Glutamatergic neuron (in vitro differentiated cells): ENCODE results near the gene GPR32. TPM values are rescaled to one million over a fixed set of nuclear protein-coding genes. Genes with fewer than 3 reads are reported as not detected.

ENCODE experiments used
- DNase-seq: peaks from one replicate; pipeline ENCODE4 v3.0.0; 2022
- H3K27ac Mint-ChIP-seq: one replicate; pipeline ENCODE4 v1.8.0; 2020; ENCODE audit warnings: mild to moderate bottlenecking, mixed read lengths, inconsistent platforms; ENCODE audit not compliant: unreplicated experiment
- H3K27me3 Mint-ChIP-seq: one replicate; pipeline ENCODE4 v1.8.0; 2020; ENCODE audit warnings: mild to moderate bottlenecking, moderate library complexity, mixed read lengths, inconsistent platforms; ENCODE audit not compliant: unreplicated experiment
- H3K36me3 Mint-ChIP-seq: one replicate; pipeline ENCODE4 v1.8.0; 2020; ENCODE audit warnings: mild to moderate bottlenecking, mixed read lengths, inconsistent platforms; ENCODE audit not compliant: unreplicated experiment
- H3K4me1 Mint-ChIP-seq: one replicate; pipeline ENCODE4 v1.8.0; 2020; ENCODE audit warnings: mild to moderate bottlenecking, low read depth, mixed read lengths, inconsistent platforms; ENCODE audit not compliant: unreplicated experiment
- H3K4me3 Mint-ChIP-seq: one replicate; pipeline ENCODE4 v1.8.0; 2020; ENCODE audit warnings: mild to moderate bottlenecking, mixed read lengths, inconsistent platforms; ENCODE audit not compliant: unreplicated experiment
- H3K9me3 Mint-ChIP-seq: one replicate; pipeline ENCODE4 v1.8.0; 2020; ENCODE audit warnings: mild to moderate bottlenecking, moderate library complexity, mixed read lengths, inconsistent platforms; ENCODE audit not compliant: unreplicated experiment
- CTCF ChIP-seq: fragments of 200-600 bp; sonication (generic); IDR thresholded peaks from one replicate; pipeline ENCODE4 v1.5.0; 2021; ENCODE audit not compliant: partially characterized antibody, unreplicated experiment
- total RNA-seq: library from RNA; stranded (reverse); fragmentation: NEBNext Ultra II Directional; extraction: Animal tissue kit (Norgen Biotek cat#: 25700); gene quantifications from one replicate; pipeline ENCODE4 v1.2.1, GENCODE V29; 2021; ENCODE audit not compliant: unreplicated experiment

Gene GPR32
- total RNA-seq, 1 donor from 2014 or later, result not detected

- no peak for DNase-seq
- peaks cover 9% of the 10 kb centered on the region for H3K4me1 Mint-ChIP-seq
- H3K36me3 Mint-ChIP-seq, result no peaks in the 10 kb centered on the region
- H3K27ac Mint-ChIP-seq, result peak overlapping the region; percentile 76
- H3K27me3 Mint-ChIP-seq, result peaks cover 7% of the 10 kb centered on the region
- TF ChIP-seq CTCF, result no peak
- H3K9me3 Mint-ChIP-seq, result peaks cover 5% of the 10 kb centered on the region
- H3K4me3 Mint-ChIP-seq, result no peak overlapping the region
These were observed 15.1 kb downstream of the GPR32 start for GRCh38 chr19:50785329-50785728.

GRCh38 chr19:50790396-50790795 is 20.1 kb downstream of the GPR32 start, which contains the start of gene ACP4:
Gene ACP4, plus strand, starts transcription at chr19:50790415. Its CDS starts 0 bp downstream, at chr19:50790415.
- Mint-ChIP-seq H3K9me3 (peaks cover 7% of the 10 kb centered on the region), H3K4me1 (no peaks in the 10 kb centered on the region), H3K4me3 (no peak within 1 kb of the TSS), H3K36me3 (peaks cover 7% of the 10 kb centered on the region), H3K27me3 (peaks cover 3% of the 10 kb centered on the region), H3K27ac (peak within 1 kb of the TSS; percentile 14)
- DNase-seq, result no peak
- TF ChIP-seq CTCF, result no peak

- H3K27ac Mint-ChIP-seq, result peak overlapping the region; percentile 14
- H3K9me3 Mint-ChIP-seq, result peaks cover 7% of the 10 kb centered on the region
- H3K36me3 Mint-ChIP-seq, result peaks cover 7% of the 10 kb centered on the region
- no peak overlapping the region for H3K4me3 Mint-ChIP-seq
- peaks cover 3% of the 10 kb centered on the region for H3K27me3 Mint-ChIP-seq
- no peak for TF ChIP-seq CTCF
- no peaks in the 10 kb centered on the region for H3K4me1 Mint-ChIP-seq
- DNase-seq, result no peak
These were observed 20.7 kb downstream of the GPR32 start for GRCh38 chr19:50790922-50791467.

GRCh38 chr19:50791594-50792271 is 21.5 kb downstream of the GPR32 start:
- Mint-ChIP-seq H3K4me1 (no peaks in the 10 kb centered on the region), H3K27ac (no peak overlapping the region), H3K9me3 (peaks cover 7% of the 10 kb centered on the region), H3K4me3 (no peak overlapping the region), H3K36me3 (peaks cover 7% of the 10 kb centered on the region), H3K27me3 (peaks cover 3% of the 10 kb centered on the region)
- DNase-seq, result no peak
- no peak for TF ChIP-seq CTCF
